ENCODE data around the gene OGFOD3. TPM values are rescaled to one million over a fixed set of nuclear protein-coding genes. Genes with fewer than 3 reads are reported as not detected.
A peak's percentile ranks its signal among the peaks of the same experiment; 100 is the strongest.
"Not testable (repeated sequence)": the region's sequence is repeated elsewhere in the genome, so short reads cannot be mapped to it uniquely, and the experiment has no call there.

The OGFOD3 gene, protein sequence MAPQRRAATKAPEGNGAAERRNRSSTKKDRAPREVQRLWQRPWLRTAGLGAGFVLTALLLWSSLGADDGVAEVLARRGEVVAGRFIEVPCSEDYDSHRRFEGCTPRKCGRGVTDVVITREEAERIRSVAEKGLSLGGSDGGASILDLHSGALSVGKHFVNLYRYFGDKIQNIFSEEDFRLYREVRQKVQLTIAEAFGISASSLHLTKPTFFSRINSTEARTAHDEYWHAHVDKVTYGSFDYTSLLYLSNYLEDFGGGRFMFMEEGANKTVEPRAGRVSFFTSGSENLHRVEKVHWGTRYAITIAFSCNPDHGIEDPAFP
- total RNA-seq = 41.7 TPM

DNA sequence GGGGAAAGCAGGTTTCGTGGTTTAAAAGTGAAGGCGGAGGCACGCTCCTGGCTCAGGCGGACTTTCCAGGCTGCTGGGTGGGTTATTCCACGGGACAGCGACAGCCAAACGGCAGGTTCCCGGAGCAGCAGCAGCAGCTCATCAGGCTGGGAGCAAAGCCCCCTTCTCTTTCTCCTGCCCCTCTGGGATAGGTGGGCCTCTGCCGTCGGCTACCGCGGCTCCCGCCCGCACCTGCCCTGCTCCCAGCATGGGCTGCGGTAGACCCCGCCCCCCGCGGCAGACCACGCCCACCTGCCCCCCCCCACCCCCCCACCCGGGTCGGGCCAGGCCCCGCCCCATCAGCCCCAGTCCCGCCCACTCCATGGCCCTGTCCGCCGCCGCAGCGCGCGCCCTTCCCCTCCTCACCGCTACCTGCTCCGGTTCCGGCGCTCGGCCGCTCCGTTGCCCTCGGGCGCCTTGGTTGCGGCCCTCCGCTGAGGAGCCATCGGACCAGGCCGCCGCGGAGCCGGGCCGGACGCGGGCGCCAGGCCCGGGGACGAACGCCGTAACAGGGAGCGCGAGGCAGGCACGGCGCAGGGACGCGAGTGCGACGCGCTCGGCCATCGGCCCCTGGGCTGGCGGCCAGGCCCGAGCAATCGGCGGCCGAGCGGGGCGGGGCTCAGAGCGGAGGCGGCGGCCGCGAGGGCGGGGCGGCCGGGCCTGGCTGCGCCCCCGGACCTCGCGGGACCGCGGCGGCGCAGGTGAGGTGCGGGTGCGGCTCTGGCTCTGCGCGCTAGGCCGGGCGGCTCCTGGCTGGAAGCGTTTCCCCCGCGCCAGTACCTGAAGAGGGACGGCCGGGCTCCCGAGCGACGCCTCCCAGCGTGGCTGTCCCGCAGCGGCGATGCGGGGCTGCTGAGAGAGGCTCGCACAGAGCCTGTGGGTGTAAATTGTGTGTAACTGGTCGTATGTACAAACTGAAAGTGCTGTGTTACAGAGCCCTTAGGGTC lies at the start of gene OGFOD3, which contains the start of gene HEXD:
OGFOD3 (minus strand) TSS at position 586 of the 986 bp plus-strand sequence; CDS start at position 485, 101 bp downstream.
HEXD (plus strand) TSS at position 347 of the 986 bp plus-strand sequence. CDS start 1,453 bp downstream, outside the sequence.
- DNase-seq (ENCODE audit: low read depth in 2 of 3, low spot score in 2 of 3) = peak; percentile 88

DNA sequence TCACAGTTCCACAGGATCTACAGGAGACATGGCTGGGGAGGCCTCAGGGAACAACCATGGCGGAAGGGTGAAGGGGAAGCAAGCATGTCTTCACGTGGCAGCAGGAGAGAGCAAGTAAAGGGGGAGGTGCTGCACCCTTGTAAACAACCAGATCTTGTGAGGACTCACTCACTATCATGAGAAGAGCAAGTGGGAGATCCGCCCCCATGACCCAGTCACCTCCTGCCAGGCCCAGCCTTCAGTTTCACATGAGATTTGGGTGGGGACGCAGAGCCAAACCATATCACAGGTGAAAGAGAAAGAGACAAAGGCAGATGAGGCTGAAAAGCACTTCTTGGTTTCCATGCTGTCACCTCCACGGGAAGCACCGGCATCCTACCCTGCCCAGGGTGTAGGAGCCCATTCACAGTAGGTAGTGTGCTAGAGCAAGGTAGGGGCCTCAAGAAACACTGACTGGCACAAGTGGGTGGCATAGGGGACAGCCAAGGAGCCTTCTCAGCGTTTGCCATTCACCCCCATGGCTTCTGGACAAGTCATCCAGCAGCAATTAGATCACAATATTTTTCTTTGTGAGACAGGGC lies 46.7 kb upstream of the OGFOD3 start:
- DNase-seq (ENCODE audit: low read depth in 2 of 3, low spot score in 2 of 3) = no peak

DNA sequence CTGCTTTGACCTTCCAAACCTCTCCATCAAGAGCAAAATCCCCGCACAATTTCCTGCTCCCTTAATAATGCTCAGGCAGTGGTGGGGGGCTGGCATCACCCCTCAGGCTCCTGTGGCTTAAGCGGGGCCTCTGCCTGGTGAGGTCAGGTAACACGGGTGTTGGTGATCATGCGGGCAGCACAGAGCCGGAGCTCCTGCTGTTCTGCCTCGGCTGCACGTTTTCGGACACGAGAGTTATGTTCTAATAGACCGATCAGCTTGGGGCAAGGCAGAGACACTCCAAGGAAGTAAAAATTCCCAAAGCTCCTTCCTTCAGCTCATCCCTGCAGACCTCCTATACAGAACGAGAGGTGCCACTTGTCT lies 46.2 kb upstream of the OGFOD3 start:
- no peak for DNase-seq (ENCODE audit: low read depth in 2 of 3, low spot score in 2 of 3)

DNA sequence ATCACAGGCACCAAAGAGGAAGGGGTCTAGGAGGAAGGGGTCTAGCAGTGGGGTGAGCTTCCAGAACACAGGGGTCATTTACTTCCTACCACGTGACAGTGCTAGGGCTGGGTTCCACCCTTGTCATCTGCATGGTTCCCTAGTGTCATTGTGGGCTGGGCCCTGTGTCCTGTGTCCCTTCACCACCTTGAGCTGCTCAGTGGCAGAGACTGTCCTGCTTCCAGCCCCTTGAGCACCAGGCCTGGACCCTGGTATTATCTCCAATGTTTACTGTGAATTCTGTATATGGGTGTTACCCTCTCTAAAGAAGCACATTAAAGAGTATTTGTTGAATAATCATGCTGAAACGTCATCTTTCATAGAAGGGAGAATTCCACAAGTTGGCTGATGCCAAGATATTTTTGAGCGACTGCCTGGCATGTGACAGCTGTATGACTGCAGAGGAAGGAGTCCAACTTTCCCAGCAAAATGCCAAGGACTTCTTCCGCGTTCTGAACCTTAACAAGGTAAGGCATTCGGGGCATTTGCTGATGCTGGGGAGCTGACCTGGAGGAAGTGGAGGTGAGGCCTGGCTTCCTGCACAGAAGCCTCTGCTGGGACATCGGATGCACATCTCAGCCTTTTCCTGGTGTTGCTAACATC lies 45.7 kb upstream of the OGFOD3 start:
- no peak for DNase-seq (ENCODE audit: low read depth in 2 of 3, low spot score in 2 of 3)

DNA sequence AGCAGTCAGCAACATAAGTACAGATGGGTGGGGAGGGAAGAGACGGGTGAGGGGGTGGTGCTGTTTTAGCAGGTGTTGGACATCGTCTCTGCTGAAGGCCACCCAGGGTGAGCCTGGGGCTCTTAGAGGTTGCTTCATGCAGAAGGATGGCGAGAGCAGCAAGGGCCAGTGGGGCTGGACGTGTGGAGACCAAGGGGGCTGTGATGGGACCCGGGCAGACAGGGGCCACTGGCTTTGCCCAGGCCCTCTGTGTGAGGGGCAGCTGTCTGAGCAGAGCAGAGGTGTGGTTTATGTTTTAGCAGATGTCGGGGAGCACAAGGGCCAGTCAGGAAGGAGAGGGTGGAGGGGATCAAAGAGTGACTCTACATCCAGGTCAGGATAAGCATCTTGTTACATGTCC lies 45.0 kb upstream of the OGFOD3 start:
- no peak for DNase-seq (ENCODE audit: low read depth in 2 of 3, low spot score in 2 of 3)

DNA sequence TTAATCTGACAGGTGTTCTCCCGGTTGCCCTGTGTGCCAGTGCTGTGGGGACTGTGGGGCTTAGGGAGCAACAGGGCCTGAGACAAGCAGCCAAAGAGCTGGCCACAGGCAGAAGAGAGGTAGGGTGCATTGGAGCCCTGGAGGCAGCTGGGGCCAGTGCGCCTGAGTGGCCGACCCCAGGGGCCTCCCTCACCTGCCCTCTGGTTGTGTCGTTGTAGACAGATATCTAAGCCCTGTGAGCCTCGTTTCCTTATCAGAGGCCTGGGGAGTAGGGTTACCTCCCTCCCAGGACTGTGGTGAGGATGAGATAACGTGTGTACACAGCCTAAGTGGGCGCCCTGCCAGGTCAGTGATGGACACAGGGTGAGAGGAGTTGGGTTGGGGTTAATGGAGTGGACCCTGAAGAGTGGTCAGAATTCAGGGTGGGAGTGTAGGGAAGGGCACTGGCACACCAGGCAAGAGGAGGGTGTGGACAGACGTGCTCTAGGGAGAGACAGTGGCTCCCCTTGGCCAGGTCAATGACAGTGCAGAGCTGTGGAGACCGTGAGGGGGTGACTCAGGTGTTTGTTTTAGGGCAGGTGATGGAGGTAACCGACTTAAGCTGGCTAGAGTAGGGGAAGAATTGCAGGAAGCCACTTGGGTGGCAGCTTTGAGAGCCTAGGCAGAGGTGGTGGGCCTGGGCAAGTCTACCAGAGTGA lies 43.6 kb upstream of the OGFOD3 start:
- DNase-seq (ENCODE audit: low read depth in 2 of 3, low spot score in 2 of 3) = no peak

DNA sequence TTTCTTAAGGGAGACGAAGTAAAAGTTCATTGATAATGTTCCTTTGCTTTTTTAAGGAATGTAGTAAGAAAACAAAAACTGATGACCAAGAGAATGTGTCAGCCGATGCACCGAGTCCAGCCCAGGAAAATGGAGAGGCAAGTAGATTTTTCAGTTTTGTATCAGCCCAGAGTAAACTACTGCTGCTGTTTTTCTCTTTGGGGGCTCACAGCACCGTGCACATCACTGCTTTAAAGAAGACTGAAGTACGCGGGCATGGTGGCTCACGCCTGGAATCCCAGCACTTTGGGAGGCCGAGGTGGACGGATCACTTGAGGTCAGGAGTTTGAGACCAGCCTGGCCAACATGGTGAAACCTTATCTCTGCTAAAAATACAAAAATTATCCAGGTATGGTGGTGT lies 41.5 kb upstream of the OGFOD3 start:
- not testable (repeated sequence) for DNase-seq (ENCODE audit: low read depth in 2 of 3, low spot score in 2 of 3)

DNA sequence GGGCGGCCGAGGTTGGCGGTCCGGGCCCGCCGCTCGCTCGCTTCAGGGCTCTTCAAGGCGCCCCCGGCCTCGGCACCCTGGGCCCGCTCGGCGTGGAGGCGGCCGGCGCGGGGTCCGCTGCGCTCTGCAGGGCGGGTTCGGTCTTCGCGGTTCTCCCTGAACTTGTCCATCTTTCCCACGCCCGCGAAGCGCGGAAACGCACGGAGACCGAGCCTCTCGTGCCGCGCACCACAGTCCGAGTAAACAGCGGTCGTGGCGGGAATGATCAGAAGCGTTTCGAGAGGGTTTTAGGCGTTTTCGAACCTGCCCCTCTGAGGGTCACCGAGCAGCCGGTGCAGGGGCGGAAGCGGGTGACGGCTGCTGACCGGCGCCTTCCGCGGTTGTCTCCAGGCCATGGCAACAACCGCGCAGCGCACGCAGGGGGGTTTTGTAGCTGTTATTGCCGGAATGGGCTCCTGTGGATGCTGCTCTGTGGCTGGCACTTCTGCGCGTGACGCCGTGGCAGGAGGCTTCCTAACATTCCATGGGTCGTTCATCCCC lies 40.6 kb upstream of the OGFOD3 start:
- DNase-seq (ENCODE audit: low read depth in 2 of 3, low spot score in 2 of 3) = peak in 2 of 3 donors; percentile 47 to 52

DNA sequence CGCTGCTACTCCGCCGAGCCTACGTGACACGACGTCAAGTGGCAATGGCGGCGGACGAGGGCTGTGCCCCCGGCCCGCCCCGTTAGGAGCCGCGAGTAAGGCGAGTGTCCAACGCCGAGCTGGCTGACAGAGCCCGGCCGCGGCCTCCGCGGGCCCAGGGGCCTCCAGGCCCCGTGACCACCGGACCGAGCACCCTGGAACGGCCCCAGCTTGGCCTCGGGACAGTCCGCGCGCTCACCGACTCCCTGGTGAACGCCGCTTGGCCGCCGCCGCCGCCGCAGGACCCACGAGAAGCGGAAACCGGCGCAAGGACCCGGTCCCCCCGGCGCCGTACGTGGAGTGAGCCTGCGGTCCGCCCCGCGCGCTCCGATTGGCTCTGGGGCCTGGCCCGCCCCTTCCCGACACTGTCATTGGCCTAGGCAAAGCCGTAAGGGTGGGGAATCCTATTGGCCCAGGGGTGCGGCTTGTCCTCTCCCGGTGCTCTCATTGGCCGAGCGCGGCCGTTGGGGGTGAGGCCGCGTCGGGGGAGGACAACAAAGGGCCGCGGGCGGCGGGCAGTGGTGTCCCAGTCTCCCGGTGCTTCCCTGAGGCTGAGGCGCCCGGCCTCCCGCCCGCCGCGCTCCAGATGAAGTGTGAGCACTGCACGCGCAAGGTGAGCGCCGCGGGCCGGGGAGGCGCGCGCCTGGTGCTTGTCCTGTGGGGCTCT lies 39.9 kb upstream of the OGFOD3 start, which contains the start of gene NARF:
NARF (plus strand) TSS at position 563 of the 706 bp plus-strand sequence; CDS start at position 626, 63 bp downstream.
- DNase-seq (ENCODE audit: low read depth in 2 of 3, low spot score in 2 of 3) = peak; percentile 88 to 98 (median 96)

DNA sequence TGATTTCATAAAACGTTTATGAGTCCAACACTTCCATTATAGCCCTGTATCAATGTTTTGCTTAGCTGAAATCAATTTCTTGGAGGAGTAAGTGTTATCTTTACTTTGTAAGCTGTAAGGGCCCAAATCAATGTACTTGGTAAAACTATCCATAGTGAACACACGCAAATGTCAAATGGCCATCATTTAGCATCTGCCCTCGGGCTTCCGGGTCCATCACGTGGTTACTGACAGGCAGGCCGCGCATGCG lies 39.5 kb upstream of the OGFOD3 start:
- peak in 1 of 3 donors; percentile 95 for DNase-seq (ENCODE audit: low read depth in 2 of 3, low spot score in 2 of 3)

DNA sequence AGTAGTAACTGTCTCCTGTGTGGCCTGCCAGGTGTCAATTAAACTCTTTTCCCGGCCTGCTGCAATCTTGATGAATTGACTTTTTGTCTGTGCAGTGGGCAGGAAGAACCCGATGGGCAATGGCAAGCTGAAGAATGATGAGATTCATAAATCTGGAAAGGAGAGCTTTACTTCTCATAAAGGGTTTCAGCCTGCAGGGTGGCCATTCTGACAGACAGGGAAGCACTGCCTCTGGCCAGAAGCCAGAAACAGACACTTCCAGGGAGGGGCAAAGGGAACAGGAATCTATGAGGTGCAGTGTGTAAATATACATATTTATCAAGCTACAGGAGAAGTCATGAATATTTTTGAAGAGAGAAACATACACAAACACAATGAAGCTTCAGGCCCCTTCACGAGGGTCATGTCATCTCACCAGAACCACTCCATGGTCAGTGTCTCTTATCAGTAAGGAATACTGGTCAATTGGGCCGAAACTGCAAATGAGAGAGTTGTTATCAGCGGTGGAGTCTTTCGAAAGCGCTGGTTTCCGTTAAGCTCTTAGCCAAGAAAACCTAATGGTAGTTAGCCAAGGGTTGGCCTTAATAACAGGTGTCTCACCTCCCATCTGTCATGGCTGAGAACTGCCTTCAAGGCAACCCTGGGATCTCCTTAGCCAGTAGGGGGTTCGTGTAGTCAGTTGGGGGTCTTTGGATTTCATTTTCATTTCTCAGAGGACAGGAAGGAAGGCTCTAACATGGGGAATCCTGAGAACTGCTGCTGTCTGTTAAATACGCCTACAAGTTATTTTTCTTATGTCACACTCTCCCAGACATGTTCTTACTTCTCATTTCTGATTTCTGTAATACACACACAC lies 38.9 kb upstream of the OGFOD3 start:
- DNase-seq (ENCODE audit: low read depth in 2 of 3, low spot score in 2 of 3) = no peak

DNA sequence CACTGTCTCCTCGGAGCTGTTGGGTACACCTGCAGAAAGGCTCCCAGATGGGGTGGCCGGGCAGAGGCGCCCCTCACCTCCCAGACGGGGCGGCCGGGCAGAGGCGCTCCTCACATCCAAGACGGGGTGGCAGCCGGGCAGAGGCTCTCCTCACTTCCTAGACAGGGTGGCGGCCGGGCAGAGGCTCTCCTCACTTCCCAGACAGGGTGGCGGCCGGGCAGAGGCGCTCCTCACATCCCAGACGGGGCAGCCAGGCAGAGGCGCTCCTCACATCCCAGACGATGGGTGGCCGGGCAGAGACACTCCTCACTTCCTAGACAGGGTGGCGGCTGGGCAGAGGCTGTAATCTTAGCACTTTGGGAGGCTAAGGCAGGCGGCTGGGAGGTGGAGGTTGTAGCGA lies 35.3 kb upstream of the OGFOD3 start:
- not testable (repeated sequence) for DNase-seq (ENCODE audit: low read depth in 2 of 3, low spot score in 2 of 3)

DNA sequence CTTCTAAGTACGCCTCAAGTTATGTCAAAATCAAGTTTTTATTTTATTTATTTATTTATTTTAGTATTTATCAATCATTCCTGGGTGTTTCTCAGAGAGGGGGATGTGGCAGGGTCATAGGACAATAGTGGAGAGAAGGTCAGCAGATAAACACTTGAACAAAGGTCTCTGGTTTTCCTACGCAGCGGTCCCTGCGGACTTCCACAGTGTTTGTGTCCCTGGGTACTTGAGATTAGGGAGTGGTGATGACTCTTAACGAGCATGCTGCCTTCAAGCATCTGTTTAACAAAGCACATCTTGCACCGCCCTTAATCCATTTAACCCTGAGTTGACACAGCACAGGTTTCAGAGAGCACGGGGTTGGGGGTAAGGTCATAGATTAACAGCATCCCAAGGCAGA lies 34.8 kb upstream of the OGFOD3 start:
- not testable (repeated sequence) for DNase-seq (ENCODE audit: low read depth in 2 of 3, low spot score in 2 of 3)

DNA sequence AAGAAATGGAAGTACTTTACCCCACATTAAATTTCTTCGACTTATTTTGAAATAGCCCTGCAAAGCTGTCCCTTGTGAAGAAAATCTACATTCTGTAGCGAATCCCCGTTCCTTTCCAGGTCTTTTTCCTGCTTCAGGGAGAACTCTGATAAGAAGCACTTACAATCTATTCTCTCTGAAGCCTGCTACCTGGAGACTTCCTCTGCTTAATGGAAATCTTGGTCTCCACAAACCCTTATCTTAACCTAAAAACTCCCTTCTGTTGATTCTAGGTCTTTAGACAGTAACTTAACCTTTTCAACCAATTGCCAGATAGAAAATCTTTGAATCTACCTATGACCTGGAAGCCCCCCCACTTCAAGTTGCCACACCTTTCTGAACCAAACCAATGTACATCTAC lies 33.8 kb upstream of the OGFOD3 start:
- no peak for DNase-seq (ENCODE audit: low read depth in 2 of 3, low spot score in 2 of 3)

DNA sequence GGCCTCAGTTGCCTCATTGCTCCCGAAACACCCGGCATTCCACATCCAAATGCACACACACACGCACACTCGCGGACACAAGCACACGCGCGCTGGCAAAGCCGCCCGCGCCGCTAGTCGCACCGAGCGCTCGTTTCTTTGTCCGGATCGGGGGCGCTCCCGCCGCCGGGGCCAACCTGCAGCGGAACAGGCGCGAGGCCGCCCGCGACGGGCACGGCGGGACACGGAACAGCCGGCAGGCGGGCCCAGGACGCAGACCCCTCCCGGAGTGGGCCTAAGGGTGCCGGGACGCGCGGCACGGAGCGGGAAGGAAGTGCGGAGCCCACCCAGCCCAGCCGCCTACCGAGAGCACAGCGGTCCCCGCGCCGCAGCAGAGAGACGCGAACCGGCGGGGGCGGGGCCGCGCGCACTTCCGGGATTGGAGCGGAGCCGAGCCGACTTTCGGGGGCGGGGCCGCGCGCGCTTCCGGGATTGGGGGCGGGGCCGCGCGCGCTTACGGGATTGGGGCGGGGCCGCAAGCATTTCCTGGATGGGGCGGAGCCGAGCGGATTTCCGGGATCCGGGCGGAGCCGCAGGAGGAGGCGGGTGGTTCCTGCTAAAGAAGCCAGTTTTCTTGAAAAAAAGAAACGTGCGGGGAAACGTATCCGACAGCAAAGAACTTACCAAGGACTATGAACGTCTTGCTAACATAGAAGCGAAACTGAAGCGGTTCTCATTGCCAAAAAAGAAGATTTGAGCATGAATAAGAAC lies 32.1 kb upstream of the OGFOD3 start, which contains the start of gene CYBC1:
CYBC1 (minus strand) TSS at position 396 of the 750 bp plus-strand sequence. CDS start 1,498 bp downstream, outside the sequence.
- DNase-seq (ENCODE audit: low read depth in 2 of 3, low spot score in 2 of 3) = peak; percentile 92 to 95 (median 94)

DNA sequence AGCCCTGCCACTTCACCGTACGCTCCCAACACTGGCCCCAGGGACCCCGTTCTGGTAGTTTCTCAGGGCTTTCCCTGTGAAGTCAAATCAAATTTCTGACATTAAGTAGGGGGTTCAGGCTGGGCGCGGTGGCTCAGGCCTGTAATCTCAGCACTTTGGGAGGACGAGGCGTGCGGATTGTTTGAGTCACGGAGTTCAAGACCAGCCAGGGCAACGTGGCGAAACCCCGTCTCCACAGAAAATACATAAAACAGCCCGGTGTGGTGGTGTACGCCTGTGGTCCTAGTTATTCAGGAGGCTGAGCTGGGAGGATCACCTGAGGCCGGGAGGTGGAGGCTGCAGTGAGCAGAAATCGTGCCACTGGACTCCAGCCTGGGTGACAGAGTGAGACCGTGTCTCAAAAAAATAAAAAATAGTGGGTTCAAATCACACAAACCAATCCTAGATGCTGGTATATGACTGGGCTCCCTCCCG lies 31.5 kb upstream of the OGFOD3 start:
- DNase-seq (ENCODE audit: low read depth in 2 of 3, low spot score in 2 of 3) = no peak

DNA sequence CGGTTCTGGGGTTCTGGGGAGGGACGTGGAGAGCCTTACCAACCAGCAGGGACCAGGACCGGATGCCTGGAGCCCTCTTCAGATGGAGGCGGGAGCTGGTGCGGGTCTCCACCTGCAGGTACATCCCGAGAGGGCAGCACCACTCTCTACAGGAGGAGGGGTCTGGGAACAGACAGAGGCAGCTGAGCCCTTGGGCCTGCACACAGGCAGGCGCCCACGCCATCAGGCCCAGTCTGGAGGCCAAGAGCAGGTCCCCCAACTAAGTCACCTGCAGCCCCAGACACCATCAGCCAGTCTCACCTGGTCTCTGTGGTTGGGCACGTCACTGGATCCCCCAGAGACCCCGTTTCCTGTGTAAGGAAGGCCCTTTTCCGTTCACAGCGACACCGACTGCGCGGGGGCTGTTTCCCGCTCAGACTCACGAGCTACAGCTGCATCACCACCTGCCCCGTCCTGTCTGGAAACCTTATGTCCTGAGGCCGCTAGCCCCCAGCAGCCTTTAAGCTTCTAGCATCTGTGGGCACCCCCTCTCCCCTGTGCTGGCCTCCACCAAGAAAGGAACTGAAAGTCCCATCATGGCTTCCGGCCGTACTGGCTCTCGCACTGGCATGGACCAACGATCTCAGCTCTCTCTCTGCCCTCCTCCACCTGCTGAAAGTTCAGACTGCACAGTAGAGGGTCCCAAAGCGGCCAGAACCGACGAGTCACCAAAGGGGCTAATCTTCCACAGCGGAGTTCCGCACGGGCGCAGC lies 30.9 kb upstream of the OGFOD3 start:
- peak; percentile 39 to 77 (median 62) for DNase-seq (ENCODE audit: low read depth in 2 of 3, low spot score in 2 of 3)
